NCI-H748 treated with DMSO at 0.1 percent for 48 hours (cell line): ENCODE results near the gene STUB1.
"Not testable (repeated sequence)": the region's sequence is repeated elsewhere in the genome, so short reads cannot be mapped to it uniquely, and the experiment has no call there.

Experiments used
- DNase-seq: peaks from one replicate; lab custom pipeline; 2025; lab: John Stamatoyannopoulos, UW

The STUB1 gene

GRCh38 chr16:712740-713250 is 32.6 kb downstream of the STUB1 start:
- not testable (repeated sequence) for DNase-seq

DNA sequence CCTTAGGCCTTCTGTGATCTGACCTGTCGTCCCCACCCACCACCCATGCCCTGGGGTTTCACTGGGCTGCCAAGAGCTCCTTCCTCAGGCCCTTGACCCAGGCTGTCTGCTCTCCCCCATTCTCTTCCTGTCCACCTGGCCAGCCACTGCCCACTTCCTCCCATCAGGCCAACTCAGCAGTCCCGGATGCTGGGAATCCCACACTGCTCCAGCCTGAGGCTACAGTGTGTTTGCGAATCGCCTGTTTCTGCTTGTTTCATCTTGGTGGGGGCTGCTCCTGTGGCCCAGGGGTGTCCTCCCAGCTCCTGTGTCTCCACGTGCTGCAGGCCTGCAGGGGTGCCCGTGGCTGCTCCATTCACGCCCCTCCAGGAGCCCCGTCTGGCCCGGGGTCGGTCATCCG is 33.9 kb downstream of the STUB1 start:
- no peak for DNase-seq

- DNase-seq, result peak; percentile 32
These were observed 34.6 kb downstream of the STUB1 start, which contains the start of gene METRN for GRCh38 chr16:714558-715476. Gene METRN (plus strand): TSS chr16:715118. CDS start chr16:715290, 172 bp downstream.

DNA sequence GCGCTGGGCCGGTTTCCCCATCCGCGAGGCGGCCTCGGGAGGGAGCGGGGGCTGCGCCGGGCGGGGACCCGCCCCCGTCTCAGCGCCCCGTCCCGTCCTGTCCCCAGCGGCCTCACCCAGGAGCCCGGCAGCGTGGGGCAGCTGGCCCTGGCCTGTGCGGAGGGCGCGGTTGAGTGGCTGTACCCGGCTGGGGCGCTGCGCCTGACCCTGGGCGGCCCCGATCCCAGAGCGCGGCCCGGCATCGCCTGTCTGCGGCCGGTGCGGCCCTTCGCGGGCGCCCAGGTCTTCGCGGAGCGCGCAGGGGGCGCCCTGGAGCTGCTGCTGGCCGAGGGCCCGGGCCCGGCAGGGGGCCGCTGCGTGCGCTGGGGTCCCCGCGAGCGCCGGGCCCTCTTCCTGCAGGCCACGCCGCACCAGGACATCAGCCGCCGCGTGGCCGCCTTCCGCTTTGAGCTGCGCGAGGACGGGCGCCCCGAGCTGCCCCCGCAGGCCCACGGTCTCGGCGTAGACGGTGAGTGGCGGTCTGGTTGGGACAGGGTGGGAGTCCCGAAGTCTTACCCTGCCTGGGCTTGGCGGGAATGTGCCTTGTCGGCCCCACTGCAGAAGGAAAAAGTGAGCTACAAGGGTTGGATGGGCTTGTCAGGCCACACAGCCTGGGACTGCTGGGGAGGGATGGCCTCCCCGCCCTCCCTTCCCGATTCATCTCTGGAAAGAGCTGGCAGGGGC is 35.4 kb downstream of the STUB1 start:
- no peak for DNase-seq

GRCh38 chr16:716200-716568 is 36.0 kb downstream of the STUB1 start:
- DNase-seq, result no peak

DNA sequence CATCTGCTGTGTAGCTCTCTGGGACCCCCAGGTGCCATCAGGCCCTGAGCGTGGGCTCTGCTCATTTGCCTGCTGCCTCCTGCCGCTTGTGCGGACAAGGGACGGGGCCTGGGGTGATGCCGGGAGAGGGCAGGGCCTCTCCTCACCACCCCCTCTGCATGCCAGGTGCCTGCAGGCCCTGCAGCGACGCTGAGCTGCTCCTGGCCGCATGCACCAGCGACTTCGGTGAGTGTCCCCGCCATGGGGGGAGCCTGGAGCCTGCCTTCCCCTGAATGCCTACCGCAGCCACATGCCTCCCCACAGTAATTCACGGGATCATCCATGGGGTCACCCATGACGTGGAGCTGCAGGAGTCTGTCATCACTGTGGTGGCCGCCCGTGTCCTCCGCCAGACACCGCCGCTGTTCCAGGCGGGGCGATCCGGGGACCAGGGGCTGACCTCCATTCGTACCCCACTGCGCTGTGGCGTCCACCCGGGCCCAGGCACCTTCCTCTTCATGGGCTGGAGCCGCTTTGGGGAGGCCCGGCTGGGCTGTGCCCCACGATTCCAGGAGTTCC is 36.6 kb downstream of the STUB1 start:
- DNase-seq, result no peak

- no peak for DNase-seq
These were observed 37.4 kb downstream of the STUB1 start for GRCh38 chr16:717450-718245.

- DNase-seq, result no peak
These were observed 38.2 kb downstream of the STUB1 start for GRCh38 chr16:718389-718788.

DNA sequence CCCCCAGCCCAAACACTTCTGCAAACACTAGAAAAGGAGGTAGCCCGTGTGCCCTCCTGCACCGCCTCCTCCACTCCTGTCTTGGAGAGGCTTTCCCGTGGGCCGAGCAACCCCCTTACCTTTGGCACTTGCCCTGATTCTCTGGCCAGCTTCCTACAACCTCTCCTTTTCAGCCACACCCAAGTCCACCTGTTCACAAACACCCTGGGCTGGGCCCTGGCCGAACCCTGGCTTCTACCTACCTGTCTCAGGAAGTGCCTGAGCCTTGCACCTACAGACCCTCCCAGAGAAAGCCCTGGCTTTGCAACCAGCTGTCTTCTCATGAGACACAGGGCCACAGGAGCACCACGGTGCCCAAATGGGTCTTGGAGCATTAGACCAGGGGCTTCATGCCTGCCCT is 38.7 kb downstream of the STUB1 start:
- DNase-seq, result no peak

DNA sequence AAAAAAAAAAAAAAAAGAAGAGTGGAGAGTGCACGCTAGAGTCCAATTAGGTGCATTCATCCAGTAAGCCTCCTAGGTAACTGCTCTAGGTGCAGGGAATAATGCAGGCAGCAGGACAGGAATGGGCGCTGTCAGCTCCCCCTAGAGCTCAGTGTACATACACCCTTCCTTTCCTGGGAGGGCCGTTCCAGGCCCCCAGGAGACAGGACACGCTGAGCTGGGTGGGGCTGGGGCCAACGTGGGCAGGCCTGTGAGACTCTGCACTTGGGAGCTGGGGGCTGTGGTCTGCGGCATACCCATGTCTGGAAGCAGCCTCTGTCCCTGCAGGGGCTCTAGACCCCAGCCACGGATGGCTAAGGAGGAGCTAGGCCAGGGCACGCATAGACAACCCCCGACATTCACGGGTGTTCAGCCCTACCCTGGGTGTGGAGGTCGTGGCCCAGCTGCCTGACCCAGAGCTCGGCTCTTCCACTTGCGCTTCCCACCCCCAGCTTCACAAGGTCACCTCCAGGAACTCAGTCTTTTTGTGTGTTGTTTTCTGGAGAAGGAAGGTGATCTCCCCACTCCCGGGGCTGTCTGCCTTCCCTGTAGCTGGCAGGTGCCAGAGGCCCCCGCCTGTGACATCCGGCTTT is 39.7 kb downstream of the STUB1 start:
- no peak for DNase-seq

GRCh38 chr16:720447-720989 is 40.3 kb downstream of the STUB1 start:
- DNase-seq, result peak; percentile 22

DNA sequence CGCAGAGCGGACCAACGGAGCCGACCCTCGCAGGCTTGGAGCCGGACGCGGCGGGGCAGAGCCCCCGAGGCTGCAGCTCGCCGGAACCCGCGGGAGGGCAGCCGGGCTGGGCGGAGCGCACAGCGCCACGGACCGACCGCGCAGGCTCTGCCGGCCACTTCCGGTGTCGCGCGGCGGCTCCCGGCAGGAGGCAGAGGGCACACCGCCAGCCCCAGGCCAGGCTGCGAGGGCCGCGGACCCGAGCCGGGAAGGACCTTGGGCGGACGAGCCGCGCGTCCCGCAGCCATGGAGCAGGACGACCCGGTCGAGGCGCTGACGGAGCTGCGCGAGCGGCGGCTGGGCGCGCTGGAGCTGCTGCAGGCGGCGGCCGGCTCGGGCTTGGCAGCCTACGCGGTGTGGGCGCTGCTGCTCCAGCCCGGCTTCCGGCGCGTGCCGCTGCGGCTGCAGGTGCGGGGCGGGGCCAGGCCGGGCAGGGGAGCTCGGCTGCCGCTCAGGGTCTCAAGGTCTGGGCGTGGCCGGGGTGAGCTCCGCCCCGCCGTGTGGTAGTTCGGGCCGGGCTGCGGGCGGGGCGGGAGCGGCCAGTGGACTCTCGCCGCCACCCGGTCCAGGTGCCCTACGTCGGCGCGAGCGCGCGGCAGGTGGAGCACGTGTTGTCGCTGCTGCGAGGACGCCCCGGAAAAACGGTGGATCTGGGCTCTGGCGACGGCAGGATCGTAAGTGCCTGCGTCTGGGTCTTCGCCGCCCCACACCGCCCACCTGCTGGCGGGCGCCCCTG is 41.0 kb downstream of the STUB1 start, which contains the start of gene ANTKMT:
ANTKMT (plus strand) TSS at position 157 of the 775 bp plus-strand sequence; CDS start at position 286, 129 bp downstream.
- peak; percentile 63 for DNase-seq

- DNase-seq, result no peak
These were observed 41.7 kb downstream of the STUB1 start for GRCh38 chr16:721765-722540.

DNA sequence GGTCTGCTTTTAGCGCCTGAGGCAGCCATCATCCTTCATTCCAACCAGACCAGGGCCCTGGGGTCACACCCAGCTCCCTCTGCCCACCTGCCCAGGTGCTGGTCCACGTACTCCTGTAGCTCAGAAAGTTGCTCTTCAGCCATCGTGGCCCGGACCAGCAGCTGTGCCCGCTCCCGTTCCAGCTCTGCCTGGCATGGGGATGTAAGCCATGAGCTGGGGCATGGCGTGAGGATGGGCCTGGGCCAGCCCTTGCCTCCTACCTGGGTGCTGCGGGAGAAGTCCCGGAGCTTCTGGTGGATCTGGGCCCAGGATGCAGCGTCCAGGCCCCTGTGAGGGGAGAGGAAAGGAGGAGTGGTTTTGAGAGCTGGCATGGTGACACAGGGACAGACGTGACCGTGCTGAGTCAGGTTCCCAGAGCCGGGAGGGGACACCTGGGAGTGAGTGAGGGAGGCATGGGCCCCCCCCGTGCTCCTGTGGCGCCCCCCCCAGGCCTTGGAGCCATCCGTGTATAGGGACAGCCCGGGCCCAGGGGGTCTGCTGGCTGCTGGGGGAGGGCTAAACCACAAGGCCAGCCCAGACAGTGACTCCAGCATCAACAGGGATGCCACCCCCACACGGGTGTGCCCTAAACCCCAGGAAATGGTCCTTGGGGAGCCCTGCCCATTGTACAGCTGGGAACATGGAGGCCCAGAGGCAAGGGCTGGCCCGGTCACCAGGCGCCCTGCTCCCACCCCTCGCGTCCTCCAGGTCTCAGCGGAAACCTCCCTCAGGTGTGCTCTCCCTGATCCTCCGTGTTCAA is 42.8 kb downstream of the STUB1 start:
- no peak for DNase-seq

DNA sequence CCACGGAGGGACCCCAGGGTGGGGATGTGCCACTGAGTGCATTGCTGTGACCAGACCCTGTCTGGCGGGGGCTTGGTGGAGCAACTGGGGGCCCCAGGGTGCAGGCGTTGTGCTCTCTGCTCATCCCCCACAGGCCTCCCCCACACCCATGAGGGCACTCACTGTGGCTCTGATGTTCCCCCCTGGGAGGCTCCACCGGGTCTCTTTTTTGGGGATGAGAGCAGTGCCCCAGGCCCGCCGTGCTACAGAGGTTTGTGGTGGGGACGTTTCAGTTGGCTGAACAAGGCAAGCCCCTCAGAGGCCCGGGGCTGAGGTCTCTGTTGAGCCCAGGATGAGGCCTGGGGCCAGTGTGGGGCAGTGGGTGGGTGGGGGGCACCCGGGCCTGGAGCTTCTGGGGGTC is 43.5 kb downstream of the STUB1 start:
- no peak for DNase-seq

DNA sequence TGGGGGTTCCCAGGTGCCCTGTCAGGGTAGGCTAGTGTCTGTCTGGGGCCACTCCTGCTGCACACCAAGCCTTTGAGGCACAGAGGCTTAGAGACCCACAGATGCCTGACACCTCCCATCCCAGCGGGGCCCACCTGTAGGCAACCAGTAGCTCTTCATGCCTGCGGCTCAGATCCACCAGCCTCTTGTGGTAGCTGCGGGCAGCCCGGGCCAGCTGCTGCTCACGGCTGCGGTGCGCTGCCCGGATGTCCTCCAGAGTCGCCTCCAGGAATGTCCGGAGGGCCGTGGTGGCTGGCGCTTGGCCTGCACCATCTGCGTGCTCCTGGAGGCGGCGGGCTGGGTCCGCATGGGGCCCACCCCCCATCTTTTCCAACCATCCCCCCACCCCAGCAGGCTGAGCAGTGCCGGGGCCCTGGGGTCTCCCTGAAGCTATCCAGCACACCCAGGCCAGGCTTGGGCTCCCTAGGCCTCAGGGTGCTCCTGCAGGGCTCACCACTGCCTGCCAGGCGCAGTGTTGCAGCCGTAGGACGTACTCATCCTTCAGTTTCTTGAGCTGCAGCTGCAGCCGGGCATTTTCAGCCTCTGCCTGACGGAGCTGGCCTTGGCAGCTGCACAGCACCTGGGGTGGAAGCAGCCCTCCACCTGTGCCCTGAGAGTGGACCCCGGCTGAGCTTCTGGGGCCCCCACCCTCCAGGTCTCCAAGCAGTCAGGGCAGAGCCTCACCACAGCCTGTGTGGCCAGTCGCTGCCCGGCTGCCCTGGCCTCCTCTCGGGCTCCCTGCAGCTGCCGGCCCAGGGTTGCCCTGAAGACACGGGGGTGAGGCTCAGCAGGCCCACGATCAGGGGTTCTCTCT is 44.2 kb downstream of the STUB1 start:
- DNase-seq, result no peak

GRCh38 chr16:725041-725376 is 44.8 kb downstream of the STUB1 start:
- DNase-seq, result no peak
